Panc1 (cell line): ENCODE measurements around the gene EMX2.

Source experiments
- CTCF ChIP-seq: fragments of 450-650 bp; IDR thresholded peaks from 2 replicates; pipeline ENCODE4 v1.5.1; 2017; ENCODE audit warnings: mild to moderate bottlenecking
- POLR2AphosphoS5 ChIP-seq: IDR thresholded peaks from 2 replicates; pipeline ENCODE4 v1.6.1; 2012; ENCODE audit warnings: mild to moderate bottlenecking, low read depth, low read length, moderate library complexity
- REST ChIP-seq, 2 experiments: IDR thresholded peaks; 2 replicates each; pipeline ENCODE4 v1.6.1; 2011 to 2012; ENCODE audit warnings: low read depth in 2 of 2, control low read depth in 1 of 2, low read length in 1 of 2, mild to moderate bottlenecking in 1 of 2, moderate library complexity in 1 of 2; ENCODE audit not compliant: insufficient read depth in 1 of 2

DNA sequence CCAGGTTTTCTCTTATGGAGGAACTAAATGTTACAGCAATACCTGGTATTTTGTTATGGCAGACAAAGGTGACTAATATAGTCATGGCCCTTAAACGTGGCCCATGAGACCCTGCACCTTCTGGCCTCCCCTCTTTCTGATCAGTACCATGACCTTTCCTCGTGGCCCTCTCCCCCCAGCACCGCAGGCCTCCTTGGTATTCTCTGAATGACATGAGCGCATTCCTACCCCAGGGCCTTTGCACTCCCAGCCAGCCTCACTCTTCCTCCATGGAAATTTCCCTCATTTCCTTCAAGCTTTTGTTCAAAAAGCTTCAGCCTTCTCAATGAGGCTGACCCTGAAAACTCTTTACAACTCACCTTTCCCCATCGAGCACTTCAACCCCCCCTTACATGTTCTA is 46.5 kb upstream of the EMX2 start:
- no peak for TF ChIP-seq CTCF
- TF ChIP-seq POLR2AphosphoS5, result no peak
- TF ChIP-seq REST (IDR thresholded peaks at IDR 0.05; ENCODE audit: insufficient read depth in 1 of 2, low read depth in 2 of 2, low read length in 1 of 2), result no peak
